Measurements from ENCODE around the gene FCHO2. TPM values are rescaled to one million over a fixed set of nuclear protein-coding genes. Genes with fewer than 3 reads are reported as not detected.

Gene FCHO2
- total RNA-seq, 1 experiment from 2014 or later = 20.6 TPM

DNA sequence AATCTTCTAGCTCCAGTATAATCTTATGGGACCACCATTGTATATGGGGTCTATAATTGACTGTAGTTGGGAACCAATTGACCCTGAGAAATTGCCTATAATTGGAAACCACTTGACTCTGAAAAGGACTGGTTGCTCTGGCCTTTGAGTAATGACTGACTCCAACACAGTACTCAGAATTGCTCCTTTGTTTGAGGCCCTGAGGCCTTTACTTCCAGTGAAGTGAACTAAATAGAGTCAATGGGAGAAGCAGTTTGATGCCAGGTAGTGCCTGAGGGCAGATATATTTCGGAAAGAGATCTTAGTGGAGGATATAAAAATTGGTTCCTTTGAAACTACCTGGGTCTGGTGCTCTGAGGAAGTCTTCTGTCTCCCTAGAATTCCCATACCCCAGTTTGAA lies 148.5 kb downstream of the FCHO2 start:
- ChIA-PET POLR2A (no interaction called here), CTCF (no interaction called here)
- H3K9me3 ChIP-seq = peaks cover 7% of the 10 kb centered on the region
- no peak for DNase-seq
- no peak for TF ChIP-seq CTCF (IDR thresholded peaks at IDR 0.05; ENCODE audit: insufficient read depth in 1 of 2, low read depth in 1 of 2, low read length in 1 of 2, severe bottlenecking in 1 of 2, unreplicated experiment in 1 of 2)
- no peaks in the 10 kb centered on the region for H3K4me1 ChIP-seq
- H3K4me3 Mint-ChIP-seq (ENCODE audit: unreplicated experiment) = no peak overlapping the region
- H3K4me1 Mint-ChIP-seq (ENCODE audit: low read depth, unreplicated experiment) = no peaks in the 10 kb centered on the region
- no peak overlapping the region for H3K27ac Mint-ChIP-seq (ENCODE audit: unreplicated experiment)
- BruUV-seq (replicated peaks) = no TSS peak
- no peaks in the 10 kb centered on the region for H3K27me3 ChIP-seq (replicated peaks; ENCODE audit: control insufficient read depth, insufficient read depth, low read length)
- H3K27me3 Mint-ChIP-seq (ENCODE audit: insufficient read depth, unreplicated experiment) = no peaks in the 10 kb centered on the region
- intact Hi-C loops (cut with micrococcal nuclease; ENCODE audit: unreplicated experiment) = no loop called here
- H3K36me3 ChIP-seq (ENCODE audit: control insufficient read depth, insufficient read depth, low read length) = no peaks in the 10 kb centered on the region
- H3K36me3 Mint-ChIP-seq (ENCODE audit: insufficient read depth, unreplicated experiment) = no peaks in the 10 kb centered on the region
- no peaks in the 10 kb centered on the region for H3K9me3 Mint-ChIP-seq (ENCODE audit: unreplicated experiment)
- no peak overlapping the region for H3K4me3 ChIP-seq (ENCODE audit: low read depth, low read length)

- Histone ChIP-seq H3K36me3 (ENCODE audit: control insufficient read depth, insufficient read depth, low read length) (no peaks in the 10 kb centered on the region), H3K4me3 (ENCODE audit: low read depth, low read length) (no peak overlapping the region), H3K9me3 (peaks cover 7% of the 10 kb centered on the region), H3K4me1 (no peaks in the 10 kb centered on the region), H3K27me3 (replicated peaks; ENCODE audit: control insufficient read depth, insufficient read depth, low read length) (no peaks in the 10 kb centered on the region)
- BruUV-seq (replicated peaks) = no TSS peak
- H3K27ac Mint-ChIP-seq (ENCODE audit: unreplicated experiment) = no peak overlapping the region
- no peak overlapping the region for H3K4me3 Mint-ChIP-seq (ENCODE audit: unreplicated experiment)
- intact Hi-C loops (cut with micrococcal nuclease; ENCODE audit: unreplicated experiment) = no loop called here
- ChIA-PET CTCF (interaction anchor here (0.6 kb wide), 1 partner anchor 566 kb away, joined by 3 read pairs; no protein-coding TSS in a partner anchor), POLR2A (no interaction called here)
- H3K36me3 Mint-ChIP-seq (ENCODE audit: insufficient read depth, unreplicated experiment) = no peaks in the 10 kb centered on the region
- H3K27me3 Mint-ChIP-seq (ENCODE audit: insufficient read depth, unreplicated experiment) = peaks cover 6% of the 10 kb centered on the region
- H3K4me1 Mint-ChIP-seq (ENCODE audit: low read depth, unreplicated experiment) = no peaks in the 10 kb centered on the region
- no peak for TF ChIP-seq CTCF (IDR thresholded peaks at IDR 0.05; ENCODE audit: insufficient read depth in 1 of 2, low read depth in 1 of 2, low read length in 1 of 2, severe bottlenecking in 1 of 2, unreplicated experiment in 1 of 2)
- H3K9me3 Mint-ChIP-seq (ENCODE audit: unreplicated experiment) = no peaks in the 10 kb centered on the region
- no peak for DNase-seq
Measured at GRCh38 chr5:73106335-73106734, 150.5 kb downstream of the FCHO2 start.

DNA sequence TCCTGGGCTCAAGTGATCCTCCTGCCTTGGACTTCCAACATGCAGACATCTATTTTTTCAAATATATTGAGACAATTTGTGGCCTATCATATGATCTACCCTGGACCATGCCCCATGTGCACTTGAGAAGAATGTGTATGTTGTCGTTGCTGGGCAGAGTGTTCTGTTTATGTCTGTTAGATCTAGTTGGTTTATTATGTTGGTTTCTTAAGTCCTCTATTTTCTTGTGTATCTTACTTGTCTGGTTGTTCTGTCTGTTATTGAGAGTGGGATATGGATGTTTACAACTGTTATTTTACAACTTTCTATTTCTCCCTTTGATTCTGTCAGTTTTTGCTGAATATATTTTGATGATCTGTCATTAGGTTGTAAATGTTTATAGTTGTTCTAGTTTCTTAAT lies 154.3 kb downstream of the FCHO2 start:
- Mint-ChIP-seq H3K36me3 (ENCODE audit: insufficient read depth, unreplicated experiment) (no peaks in the 10 kb centered on the region), H3K4me3 (ENCODE audit: unreplicated experiment) (no peak overlapping the region), H3K27me3 (ENCODE audit: insufficient read depth, unreplicated experiment) (peaks cover 6% of the 10 kb centered on the region), H3K4me1 (ENCODE audit: low read depth, unreplicated experiment) (no peaks in the 10 kb centered on the region), H3K9me3 (ENCODE audit: unreplicated experiment) (no peaks in the 10 kb centered on the region), H3K27ac (ENCODE audit: unreplicated experiment) (no peak overlapping the region)
- DNase-seq = no peak
- no TSS peak for BruUV-seq (replicated peaks)
- ChIA-PET POLR2A (no interaction called here), CTCF (no interaction called here)
- H3K4me3 ChIP-seq (ENCODE audit: low read depth, low read length) = no peak overlapping the region
- no peak for TF ChIP-seq CTCF (IDR thresholded peaks at IDR 0.05; ENCODE audit: insufficient read depth in 1 of 2, low read depth in 1 of 2, low read length in 1 of 2, severe bottlenecking in 1 of 2, unreplicated experiment in 1 of 2)
- intact Hi-C loops (cut with micrococcal nuclease; ENCODE audit: unreplicated experiment) = no loop called here
- H3K9me3 ChIP-seq = peaks cover 7% of the 10 kb centered on the region
- no peaks in the 10 kb centered on the region for H3K36me3 ChIP-seq (ENCODE audit: control insufficient read depth, insufficient read depth, low read length)
- H3K27me3 ChIP-seq (replicated peaks; ENCODE audit: control insufficient read depth, insufficient read depth, low read length) = no peaks in the 10 kb centered on the region
- peaks cover 6% of the 10 kb centered on the region; the same call in 1 of the 2 replicates for H3K4me1 ChIP-seq
